MCF 10A (cell line): ENCODE results near the gene ZBTB46. TPM values are rescaled to one million over a fixed set of nuclear protein-coding genes. Genes with fewer than 3 reads are reported as not detected.

Experiments
- BruUV-seq: library from RNA; stranded (reverse); fragments of 400-500 nt; replicated peaks from 2 replicates; lab custom pipeline; 2021; lab: Mats Ljungman, UMichigan
- CTCF ChIA-PET: fragments of 300-600 bp; sonication (Branson Sonifier 250); formaldehyde crosslinking; extraction: SDS; loops from one replicate; lab custom pipeline; 2021; ENCODE audit warnings: antibody characterized with exemption, inconsistent platforms; lab: Yijun Ruan, JAX
- POLR2A ChIA-PET: fragments of 300-600, 350-650 bp; sonication (Branson Sonifier 250); formaldehyde crosslinking; extraction: SDS; loops from one replicate; lab custom pipeline; 2020; ENCODE audit warnings: antibody characterized with exemption, inconsistent platforms; lab: Yijun Ruan, JAX
- DNase-seq: peaks from one replicate; pipeline ENCODE4 v3.0.0-alpha.2; 2018; ENCODE audit not compliant: unreplicated experiment
- H3K27ac Mint-ChIP-seq: one replicate; pipeline ENCODE4 v1.8.0; 2022; ENCODE audit warnings: mild to moderate bottlenecking, low read depth, mixed read lengths; ENCODE audit not compliant: unreplicated experiment
- H3K27me3 Mint-ChIP-seq: one replicate; pipeline ENCODE4 v1.8.0; 2022; ENCODE audit warnings: mixed read lengths; ENCODE audit not compliant: insufficient read depth, unreplicated experiment
- H3K36me3 Mint-ChIP-seq: one replicate; pipeline ENCODE4 v1.8.0; 2022; ENCODE audit warnings: mild to moderate bottlenecking, moderate library complexity, mixed read lengths; ENCODE audit not compliant: insufficient read depth, unreplicated experiment
- H3K4me1 Mint-ChIP-seq: one replicate; pipeline ENCODE4 v1.8.0; 2022; ENCODE audit warnings: mixed read lengths; ENCODE audit not compliant: insufficient read depth, unreplicated experiment
- H3K4me3 Mint-ChIP-seq: one replicate; pipeline ENCODE4 v1.8.0; 2022; ENCODE audit warnings: mild to moderate bottlenecking, moderate library complexity, mixed read lengths; ENCODE audit not compliant: unreplicated experiment
- H3K9me3 Mint-ChIP-seq: one replicate; pipeline ENCODE4 v1.8.0; 2022; ENCODE audit warnings: mixed read lengths; ENCODE audit not compliant: unreplicated experiment
- intact Hi-C: fragments of 100-400 bp; cut with micrococcal nuclease; formaldehyde crosslinking; loops from 2 replicates; pipeline ENCODE4 v1.14.1; 2022
- total RNA-seq: library from RNA; stranded (reverse); gene quantifications from 2 replicates; pipeline ENCODE4 v1.2.3, GENCODE V29; 2022
- TF ChIP-seq, protein P1 (sequence below): fragments of 200-600 bp; IDR thresholded peaks from one replicate; pipeline ENCODE4 v1.8.0; 2022; ENCODE audit warnings: antibody characterized with exemption, mild to moderate bottlenecking; ENCODE audit not compliant: unreplicated experiment

The ZBTB46 gene
- total RNA-seq, 1 experiment from 2014 or later = 0.63 TPM

DNA sequence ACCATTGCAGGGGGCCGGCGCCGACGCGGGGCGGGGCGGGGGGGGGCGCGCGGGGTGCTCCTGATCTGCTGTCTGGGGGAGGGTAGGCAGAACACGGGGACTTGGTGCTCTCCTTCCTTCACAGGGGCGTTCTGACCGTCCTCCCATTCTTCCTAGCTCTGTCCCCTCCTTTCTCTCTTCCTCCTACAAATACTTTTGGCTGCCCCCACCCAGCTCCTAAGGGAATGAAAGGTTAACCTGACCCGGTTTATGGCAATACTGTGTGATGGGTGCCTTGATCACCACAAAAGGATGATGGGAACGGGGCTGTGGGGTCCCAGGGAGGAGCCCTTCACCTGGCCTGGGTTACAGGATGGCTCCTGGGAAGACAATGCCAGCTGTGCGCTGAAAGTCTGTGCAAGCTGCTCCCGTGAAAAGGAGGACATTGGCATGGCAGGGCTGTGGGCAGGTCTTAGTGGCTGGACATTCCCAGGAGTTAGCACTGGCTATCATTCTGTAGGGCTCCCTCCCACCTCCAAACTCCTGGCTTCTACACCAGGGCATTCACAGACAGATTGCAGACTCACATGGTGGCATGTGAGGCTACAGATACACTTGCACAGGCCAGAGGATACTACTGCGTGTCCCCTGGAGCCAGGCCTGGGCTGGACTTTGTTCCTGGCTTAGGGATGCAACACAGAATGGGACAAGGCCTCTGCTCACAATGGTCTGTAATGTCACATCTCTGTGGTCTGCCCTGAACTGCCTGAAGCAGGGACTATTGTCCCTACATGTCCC lies 32.1 kb upstream of the ZBTB46 start:
- ChIA-PET CTCF (interaction anchor here (0.5 to 2.7 kb wide), 10 partner anchors 11 to 325 kb away, joined by 3 to 16 read pairs (median 4); partner anchors contain the start of genes ARFRP1 and ZGPAT), POLR2A (interaction anchor here (0.6 to 4.8 kb wide), 24 partner anchors 8 to 335 kb away, joined by 3 to 142 read pairs (median 17); partner anchors contain the start of genes ARFRP1, DNAJC5, GMEB2 and PRPF6)
- TF ChIP-seq, protein P1, sequence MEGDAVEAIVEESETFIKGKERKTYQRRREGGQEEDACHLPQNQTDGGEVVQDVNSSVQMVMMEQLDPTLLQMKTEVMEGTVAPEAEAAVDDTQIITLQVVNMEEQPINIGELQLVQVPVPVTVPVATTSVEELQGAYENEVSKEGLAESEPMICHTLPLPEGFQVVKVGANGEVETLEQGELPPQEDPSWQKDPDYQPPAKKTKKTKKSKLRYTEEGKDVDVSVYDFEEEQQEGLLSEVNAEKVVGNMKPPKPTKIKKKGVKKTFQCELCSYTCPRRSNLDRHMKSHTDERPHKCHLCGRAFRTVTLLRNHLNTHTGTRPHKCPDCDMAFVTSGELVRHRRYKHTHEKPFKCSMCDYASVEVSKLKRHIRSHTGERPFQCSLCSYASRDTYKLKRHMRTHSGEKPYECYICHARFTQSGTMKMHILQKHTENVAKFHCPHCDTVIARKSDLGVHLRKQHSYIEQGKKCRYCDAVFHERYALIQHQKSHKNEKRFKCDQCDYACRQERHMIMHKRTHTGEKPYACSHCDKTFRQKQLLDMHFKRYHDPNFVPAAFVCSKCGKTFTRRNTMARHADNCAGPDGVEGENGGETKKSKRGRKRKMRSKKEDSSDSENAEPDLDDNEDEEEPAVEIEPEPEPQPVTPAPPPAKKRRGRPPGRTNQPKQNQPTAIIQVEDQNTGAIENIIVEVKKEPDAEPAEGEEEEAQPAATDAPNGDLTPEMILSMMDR = no peak
- intact Hi-C loops = no loop called here
- DNase-seq = no peak
- H3K27ac Mint-ChIP-seq = peak overlapping the region; percentile 96
- no peaks in the 10 kb centered on the region for H3K9me3 Mint-ChIP-seq
- H3K4me1 Mint-ChIP-seq = peaks cover 9% of the 10 kb centered on the region
- H3K36me3 Mint-ChIP-seq = peaks cover 42% of the 10 kb centered on the region
- peak overlapping the region; percentile 98 for H3K4me3 Mint-ChIP-seq
- no TSS peak for BruUV-seq
- no peaks in the 10 kb centered on the region for H3K27me3 Mint-ChIP-seq

- Mint-ChIP-seq H3K27ac (no peak overlapping the region), H3K4me1 (peaks cover 9% of the 10 kb centered on the region), H3K27me3 (no peaks in the 10 kb centered on the region), H3K9me3 (no peaks in the 10 kb centered on the region), H3K36me3 (peaks cover 38% of the 10 kb centered on the region), H3K4me3 (no peak overlapping the region)
- intact Hi-C loops = no loop called here
- TF ChIP-seq, protein P1 = no peak
- ChIA-PET CTCF (interaction anchor here (0.6 to 2.7 kb wide), 4 partner anchors 11 to 353 kb away, joined by 3 to 16 read pairs (median 4); no protein-coding TSS in a partner anchor), POLR2A (interaction anchor here (0.8 to 4.4 kb wide), 2 partner anchors 13 to 28 kb away, joined by 5 to 85 read pairs; no protein-coding TSS in a partner anchor)
- DNase-seq = no peak
- BruUV-seq = no TSS peak
Measured at GRCh38 chr20:63861981-63862901, 31.2 kb upstream of the ZBTB46 start.

GRCh38 chr20:63861365-63861934 lies 30.4 kb upstream of the ZBTB46 start, which contains the start of gene ABHD16B:
TSS of gene ABHD16B (plus strand) at chr20:63861498. CDS start at chr20:63861541, 43 bp downstream.
- Mint-ChIP-seq H3K27me3 (no peaks in the 10 kb centered on the region), H3K4me3 (no peak within 1 kb of the TSS), H3K9me3 (no peaks in the 10 kb centered on the region), H3K27ac (no peak within 1 kb of the TSS), H3K36me3 (peaks cover 35% of the 10 kb centered on the region), H3K4me1 (peaks cover 9% of the 10 kb centered on the region)
- ChIA-PET CTCF (interaction anchor here (0.6 to 2.7 kb wide), 5 partner anchors 10 to 352 kb away, joined by 3 to 16 read pairs (median 4); no protein-coding TSS in a partner anchor), POLR2A (no interaction called here)
- no peak for DNase-seq
- intact Hi-C loops = no loop called here
- TF ChIP-seq, protein P1 = no peak
- BruUV-seq = no TSS peak
